ENCODE results near the gene PDE4D. TPM values are rescaled to one million over a fixed set of nuclear protein-coding genes. Genes with fewer than 3 reads are reported as not detected.

Gene PDE4D
- total RNA-seq (10 to 100 TPM in 1 of 2 donors, 1 to 10 TPM in 1; 8.7 to 13.9 TPM), polyA plus RNA-seq (ENCODE audit: insufficient read depth, low read depth, low replicate concordance) (7.8 TPM)
- long read RNA-seq, donor 1, partial matches to known transcripts = 0 of 2 reads
- long read RNA-seq, donor 1, other reads (novel, unspliced or antisense) = 0 of 2 reads
- long read RNA-seq, donor 2, partial matches to known transcripts = 0 of 3 reads
- long read RNA-seq, donor 2, other reads (novel, unspliced or antisense) = 0 of 3 reads

- Histone ChIP-seq H3K9me3 (no peaks in the 10 kb centered on the region), H3K4me1 (no peaks in the 10 kb centered on the region), H3K36me3 (ENCODE audit: low read depth, missing control alignments) (no peaks in the 10 kb centered on the region), H3K27ac (no peak within 1 kb of the TSS), H3K27me3 (no peaks in the 10 kb centered on the region), H3K4me3 (peak within 1 kb of the TSS; percentile 18 to 40)
- 1 to 2% methylated on average over 13 to 47 of the region's 63 CpGs for WGBS, 2 donors
- TF ChIP-seq CTCF (IDR thresholded peaks at IDR 0.05) = no peak
- no peak for TF ChIP-seq POLR2A (IDR thresholded peaks at IDR 0.05)
- intact Hi-C loops (cut with DNase I; ENCODE audit: low total_unique reads) = no loop called here
- peak; percentile 68 for DNase-seq
Measured at GRCh38 chr5:59893429-59894227, at the start of gene PDE4D. TSS of gene PDE4D (minus strand) at chr5:59893726.

GRCh38 chr5:59937633-59938032 is 44.1 kb upstream of the PDE4D start:
- 84 to 91% methylated on average over 3 of the region's 3 CpGs for WGBS, 2 donors
- no peak overlapping the region for H3K4me3 ChIP-seq
- no peaks in the 10 kb centered on the region for H3K9me3 ChIP-seq
- TF ChIP-seq POLR2A (IDR thresholded peaks at IDR 0.05) (no peak), CTCF (IDR thresholded peaks at IDR 0.05) (no peak)
- no peaks in the 10 kb centered on the region for H3K4me1 ChIP-seq
- H3K27ac ChIP-seq = no peak overlapping the region
- H3K27me3 ChIP-seq = no peaks in the 10 kb centered on the region
- no peak for DNase-seq
- intact Hi-C loops (cut with DNase I; ENCODE audit: low total_unique reads) = no loop called here
- no peaks in the 10 kb centered on the region for H3K36me3 ChIP-seq (ENCODE audit: low read depth, missing control alignments)

- no peaks in the 10 kb centered on the region for H3K9me3 ChIP-seq
- TF ChIP-seq POLR2A (IDR thresholded peaks at IDR 0.05) = no peak
- no peak for TF ChIP-seq CTCF (IDR thresholded peaks at IDR 0.05)
- no peak for DNase-seq
- H3K27ac ChIP-seq = no peak overlapping the region
- intact Hi-C loops (cut with DNase I; ENCODE audit: low total_unique reads) = no loop called here
- H3K36me3 ChIP-seq (ENCODE audit: low read depth, missing control alignments) = no peaks in the 10 kb centered on the region
- no peaks in the 10 kb centered on the region for H3K27me3 ChIP-seq
- 68 to 81% methylated on average over 3 of the region's 3 CpGs for WGBS, 2 donors
- no peak overlapping the region for H3K4me3 ChIP-seq
- no peaks in the 10 kb centered on the region for H3K4me1 ChIP-seq
Measured at GRCh38 chr5:59923465-59923864, 29.9 kb upstream of the PDE4D start.

- intact Hi-C loops (cut with DNase I; ENCODE audit: low total_unique reads) = no loop called here
- H3K27ac ChIP-seq = no peak overlapping the region
- H3K4me1 ChIP-seq = no peaks in the 10 kb centered on the region
- H3K4me3 ChIP-seq = no peak overlapping the region
- no peak for DNase-seq
- no peaks in the 10 kb centered on the region for H3K27me3 ChIP-seq
- H3K36me3 ChIP-seq (ENCODE audit: low read depth, missing control alignments) = no peaks in the 10 kb centered on the region
- no peaks in the 10 kb centered on the region for H3K9me3 ChIP-seq
- 67 to 70% methylated on average over 1 of the region's 1 CpG for WGBS, 2 donors
- TF ChIP-seq CTCF (IDR thresholded peaks at IDR 0.05) = no peak
- TF ChIP-seq POLR2A (IDR thresholded peaks at IDR 0.05) = no peak
Measured at GRCh38 chr5:59922220-59922619, 28.7 kb upstream of the PDE4D start.
